K562 (cell line): ENCODE measurements around the gene ADD2.

ENCODE experiments used
- ARHGAP35 ChIP-seq: fragments of 450-650 bp; IDR thresholded peaks from 2 replicates; pipeline ENCODE4 v1.6.1; 2018; ENCODE audit not compliant: partially characterized antibody
- CREB5 ChIP-seq: fragments of 250-450 bp; sonication (Bioruptor Pico); IDR thresholded peaks from 2 replicates; pipeline ENCODE4 v1.5.0; 2020; ENCODE audit warnings: mild to moderate bottlenecking
- CTCF ChIP-seq, 3 experiments: IDR thresholded peaks in 2 of 3; conservative IDR thresholded peaks in 1 of 3; 2 replicates each; pipeline ENCODE4 v1.5.1; 2011 to 2012; ENCODE audit warnings: low read length in 3 of 3, mild to moderate bottlenecking in 3 of 3, control low read depth in 2 of 3, improper control_type of control experiment in 1 of 3, inconsistent platforms in 1 of 3, low read depth in 1 of 3, mixed read lengths in 1 of 3, moderate library complexity in 1 of 3; ENCODE audit not compliant: insufficient read depth in 2 of 3
- HDAC3 ChIP-seq: fragments of 450-650 bp; IDR thresholded peaks from 2 replicates; pipeline ENCODE4 v1.6.1; 2018; ENCODE audit warnings: borderline replicate concordance, mild to moderate bottlenecking, moderate library complexity; ENCODE audit not compliant: partially characterized antibody
- POLR2A ChIP-seq: fragments of 450-650 bp; conservative IDR thresholded peaks from 2 replicates; pipeline ENCODE4 v1.6.1; 2016
- POLR2AphosphoS5 ChIP-seq: IDR thresholded peaks from 2 replicates; pipeline ENCODE4 v1.6.1; 2011; ENCODE audit warnings: mild to moderate bottlenecking, low read depth, low read length, moderate library complexity; ENCODE audit not compliant: control insufficient read depth, insufficient read depth
- SRF ChIP-seq, 2 experiments: fragments of 250-450, 450-650 bp in 1 of 2; sonication (Bioruptor Pico) in 1 of 2; sonication (generic) in 1 of 2; formaldehyde crosslinking; IDR thresholded peaks; 2 replicates each; pipeline versions ENCODE4 v1.5.0 to v1.5.1; 2020 to 2022; ENCODE audit warnings: mild to moderate bottlenecking in 1 of 2, missing genetic modification reagents in 1 of 2
- USF1 ChIP-seq: sonication (generic); formaldehyde crosslinking; IDR thresholded peaks from 2 replicates; pipeline ENCODE4 v1.9.0; 2022; ENCODE audit warnings: mild to moderate bottlenecking, missing genetic modification reagents
- ZBTB33 ChIP-seq: sonication (generic); formaldehyde crosslinking; IDR thresholded peaks from 2 replicates; pipeline ENCODE4 v1.8.1; 2023; ENCODE audit warnings: mild to moderate bottlenecking, missing genetic modification reagents
- ZNF282 ChIP-seq: sonication (generic); formaldehyde crosslinking; IDR thresholded peaks from 2 replicates; pipeline ENCODE4 v1.8.1; 2023; ENCODE audit warnings: missing genetic modification reagents
- ZZZ3 ChIP-seq: fragments of 450-650 bp; IDR thresholded peaks from 2 replicates; pipeline ENCODE4 v1.6.1; 2016; ENCODE audit warnings: antibody characterized with exemption, mild to moderate bottlenecking, moderate library complexity

GRCh38 chr2:70751881-70752280 is 16.1 kb downstream of the ADD2 start:
- TF ChIP-seq POLR2AphosphoS5 (no peak), CREB5 (CRISPR knock-in tag) (no peak), ZZZ3 (no peak), SRF (CRISPR knock-in tag; IDR thresholded peaks at IDR 0.05) (no peak), POLR2A (no peak), CTCF (IDR thresholded peaks at IDR 0.05 in 2 of 3, conservative IDR thresholded peaks at IDR 0.05 in 1 of 3; ENCODE audit: insufficient read depth in 2 of 3, low read depth in 1 of 3, low read length in 3 of 3) (no peak), ZNF282 (CRISPR knock-in tag) (no peak), USF1 (CRISPR knock-in tag) (no peak), ZBTB33 (CRISPR knock-in tag) (no peak), HDAC3 (no peak), ARHGAP35 (no peak)
